Thyroid gland (tissue), 4 donors: ENCODE measurements around the gene THAP7.

Experiments
- CTCF ChIP-seq, 6 experiments: fragments of 200-600 bp in 3 of 6; fragments of 450-650 bp in 3 of 6; sonication (generic) in 3 of 6; IDR thresholded peaks; one replicate each; pipeline ENCODE4 v1.5.1; 2016 to 2019; ENCODE audit warnings: antibody characterized with exemption in 6 of 6, mild to moderate bottlenecking in 2 of 6, inconsistent platforms in 1 of 6, moderate library complexity in 1 of 6
- POLR2A ChIP-seq, 2 donors: fragments of 450-650 bp; IDR thresholded peaks; one replicate each; pipeline ENCODE4 v1.6.1; 2017; ENCODE audit warnings: antibody characterized with exemption in 2 of 2, mild to moderate bottlenecking in 2 of 2, moderate library complexity in 1 of 2

GRCh38 chr22:20995329-20996030 lies 6.4 kb downstream of the THAP7 start:
- TF ChIP-seq POLR2A (IDR thresholded peaks at IDR 0.05) = no peak
- no peak for TF ChIP-seq CTCF (IDR thresholded peaks at IDR 0.05)
